Activated B cell treated with CpG ODN at 0.5 μM for 24 hours (primary cell): ENCODE measurements around the gene C1orf210. TPM values are rescaled to one million over a fixed set of nuclear protein-coding genes. Genes with fewer than 3 reads are reported as not detected.

Experiments used
- ATAC-seq: fragments of 200-7000 bp; cut with Tn5 transposase; one replicate; pipeline ENCODE4 v1.10.0; 2021; ENCODE audit warnings: low read depth, mild to moderate bottlenecking, moderate library complexity
- CTCF ChIA-PET: fragments of 350-600 bp; sonication (Branson Sonifier 250); formaldehyde crosslinking; loops from one replicate; lab custom pipeline; 2021; ENCODE audit warnings: antibody characterized with exemption; lab: Charles Lee
- POLR2A ChIA-PET: fragments of 350-600 bp; sonication (Branson Sonifier 250); formaldehyde crosslinking; loops from one replicate; lab custom pipeline; 2021; ENCODE audit warnings: antibody characterized with exemption; lab: Charles Lee
- DNase-seq: peaks from one replicate; pipeline ENCODE4 v3.0.0; 2022
- H3K27ac Mint-ChIP-seq: one replicate; pipeline ENCODE4 v1.8.0; 2020; ENCODE audit warnings: mixed read lengths
- H3K27me3 Mint-ChIP-seq: one replicate; pipeline ENCODE4 v1.8.0; 2021; ENCODE audit warnings: mixed read lengths
- H3K36me3 Mint-ChIP-seq: one replicate; pipeline ENCODE4 v1.8.0; 2021; ENCODE audit warnings: low read depth, mixed read lengths
- H3K4me1 Mint-ChIP-seq: one replicate; pipeline ENCODE4 v1.8.0; 2021; ENCODE audit warnings: mixed read lengths
- H3K4me3 Mint-ChIP-seq: one replicate; pipeline ENCODE4 v1.8.0; 2020; ENCODE audit warnings: mild to moderate bottlenecking, mixed read lengths
- H3K9me3 Mint-ChIP-seq: one replicate; pipeline ENCODE4 v1.8.0; 2020; ENCODE audit warnings: mixed read lengths
- CTCF ChIP-seq: fragments of 200-600 bp; IDR thresholded peaks from one replicate; pipeline ENCODE4 v1.8.0; 2022; ENCODE audit warnings: antibody characterized with exemption, mild to moderate bottlenecking
- intact Hi-C: fragments of 100-400 bp; cut with micrococcal nuclease; formaldehyde crosslinking; loops from one replicate; pipeline ENCODE4 v1.15.1; 2024
- total RNA-seq: library from RNA; stranded (reverse); gene quantifications from 2 replicates; pipeline ENCODE4 v1.2.3, GENCODE V29; 2022

C1orf210 gene
- total RNA-seq, 1 donor from 2014 or later = not detected

DNA sequence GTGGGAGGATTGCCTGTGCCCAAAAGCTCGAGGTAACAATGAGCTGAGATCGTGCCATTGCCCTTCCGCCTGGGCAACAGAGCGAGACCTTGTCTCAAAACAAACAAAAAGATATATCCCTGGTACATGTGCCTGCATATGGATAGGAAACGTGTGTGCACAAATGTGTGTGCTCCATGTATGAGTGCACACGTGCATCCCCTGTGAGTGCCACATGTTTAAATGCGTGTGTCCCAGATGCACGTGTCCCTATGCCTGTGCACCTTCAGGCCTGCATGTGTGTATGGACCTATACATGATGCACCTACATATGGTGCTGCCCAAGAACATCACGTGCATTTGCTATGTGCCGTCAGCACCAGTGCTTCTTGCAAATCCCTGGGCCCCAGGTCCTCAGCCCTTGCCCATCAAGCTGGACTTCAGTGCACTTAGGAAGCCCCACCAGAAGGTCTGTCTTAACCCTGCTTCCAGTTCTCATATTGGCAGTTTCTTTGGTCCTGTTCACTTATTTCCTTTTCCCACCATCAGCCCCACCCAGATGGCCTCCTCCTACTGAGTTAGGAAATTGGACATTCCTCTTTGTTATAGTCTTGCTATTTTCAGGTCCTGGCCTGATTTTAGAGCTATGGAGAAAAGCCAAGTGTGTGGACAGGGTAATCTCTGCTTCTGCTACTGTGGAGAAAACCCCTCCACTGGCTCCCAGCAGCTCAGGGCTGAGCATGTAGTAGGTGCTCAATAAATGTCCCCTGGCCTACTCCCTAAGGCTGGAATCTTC lies 30.8 kb upstream of the C1orf210 start:
- Mint-ChIP-seq H3K4me1 (no peaks in the 10 kb centered on the region), H3K27ac (no peak overlapping the region), H3K4me3 (no peak overlapping the region), H3K27me3 (no peaks in the 10 kb centered on the region), H3K36me3 (no peaks in the 10 kb centered on the region), H3K9me3 (no peaks in the 10 kb centered on the region)
- CTCF ChIA-PET = interaction anchor here (0.5 kb wide), 1 partner anchor 1968 kb away, joined by 4 read pairs; no protein-coding TSS in a partner anchor
- intact Hi-C loops = no loop called here
- no peak for TF ChIP-seq CTCF
- no peak for DNase-seq
- POLR2A ChIA-PET = no interaction called here
- ATAC-seq = no peak

DNA sequence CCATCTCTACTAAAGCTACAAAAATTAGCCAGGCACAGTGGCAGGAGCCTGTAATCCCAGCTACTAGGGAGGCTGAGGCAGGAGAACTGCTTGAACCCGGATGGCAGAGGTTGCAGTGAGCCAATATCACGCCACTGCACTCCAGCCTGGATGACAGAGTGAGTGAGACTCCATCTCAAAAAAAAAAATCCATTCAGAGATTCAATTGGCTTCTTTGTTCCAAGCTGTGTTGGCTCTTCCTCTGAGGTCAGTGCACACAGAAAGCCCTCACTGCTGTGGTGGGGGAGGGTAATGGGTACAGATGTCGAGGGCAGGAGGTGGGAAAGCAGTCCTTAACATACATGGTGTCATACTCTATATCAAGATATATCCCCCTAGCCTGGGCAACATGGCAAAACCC lies 30.1 kb upstream of the C1orf210 start:
- intact Hi-C loops = no loop called here
- Mint-ChIP-seq H3K9me3 (no peaks in the 10 kb centered on the region), H3K4me3 (no peak overlapping the region), H3K27me3 (no peaks in the 10 kb centered on the region), H3K27ac (no peak overlapping the region), H3K36me3 (no peaks in the 10 kb centered on the region), H3K4me1 (no peaks in the 10 kb centered on the region)
- no peak for TF ChIP-seq CTCF
- CTCF ChIA-PET = interaction anchor here (0.5 kb wide), 1 partner anchor 1969 kb away, joined by 4 read pairs; no protein-coding TSS in a partner anchor
- no peak for ATAC-seq
- POLR2A ChIA-PET = no interaction called here
- DNase-seq = no peak

GRCh38 chr1:43314233-43314632 lies 28.9 kb upstream of the C1orf210 start:
- intact Hi-C loops = no loop called here
- Mint-ChIP-seq H3K4me1 (no peaks in the 10 kb centered on the region), H3K4me3 (no peak overlapping the region), H3K27ac (no peak overlapping the region), H3K27me3 (no peaks in the 10 kb centered on the region), H3K36me3 (no peaks in the 10 kb centered on the region), H3K9me3 (no peaks in the 10 kb centered on the region)
- TF ChIP-seq CTCF = no peak
- CTCF ChIA-PET = no interaction called here
- POLR2A ChIA-PET = no interaction called here
- no peak for DNase-seq
- no peak for ATAC-seq

GRCh38 chr1:43313771-43314170 lies 28.4 kb upstream of the C1orf210 start:
- POLR2A ChIA-PET = no interaction called here
- no peak overlapping the region for H3K4me3 Mint-ChIP-seq
- TF ChIP-seq CTCF = no peak
- CTCF ChIA-PET = no interaction called here
- no peak overlapping the region for H3K27ac Mint-ChIP-seq
- no peaks in the 10 kb centered on the region for H3K27me3 Mint-ChIP-seq
- no peaks in the 10 kb centered on the region for H3K9me3 Mint-ChIP-seq
- intact Hi-C loops = no loop called here
- ATAC-seq = no peak
- H3K4me1 Mint-ChIP-seq = no peaks in the 10 kb centered on the region
- H3K36me3 Mint-ChIP-seq = no peaks in the 10 kb centered on the region
- no peak for DNase-seq

GRCh38 chr1:43312663-43313515 lies 27.5 kb upstream of the C1orf210 start:
- H3K4me1 Mint-ChIP-seq = no peaks in the 10 kb centered on the region
- H3K27ac Mint-ChIP-seq = no peak overlapping the region
- intact Hi-C loops = no loop called here
- ChIA-PET CTCF (no interaction called here), POLR2A (no interaction called here)
- TF ChIP-seq CTCF = no peak
- no peak overlapping the region for H3K4me3 Mint-ChIP-seq
- H3K36me3 Mint-ChIP-seq = no peaks in the 10 kb centered on the region
- DNase-seq = no peak
- no peak for ATAC-seq
- H3K9me3 Mint-ChIP-seq = no peaks in the 10 kb centered on the region
- H3K27me3 Mint-ChIP-seq = peaks cover 3% of the 10 kb centered on the region
